Mucosa of rectum (tissue), 2 donors: Measurements from ENCODE around the gene SLC30A3.

Source experiments
- H3K27ac ChIP-seq, 2 donors: one replicate each; pipeline ENCODE4 v1.7.0; 2013; ENCODE audit warnings: inconsistent platforms in 2 of 2, low read depth in 2 of 2, low read length in 2 of 2
- H3K27me3 ChIP-seq, 2 donors: one replicate each; pipeline ENCODE4 v1.7.0; 2013; ENCODE audit warnings: low read length in 2 of 2; ENCODE audit not compliant: control insufficient read depth in 2 of 2, insufficient read depth in 2 of 2
- H3K36me3 ChIP-seq, 2 donors: one replicate each; pipeline ENCODE4 v1.7.0; 2013; ENCODE audit warnings: low read length in 2 of 2; ENCODE audit not compliant: control insufficient read depth in 2 of 2, insufficient read depth in 2 of 2
- H3K4me1 ChIP-seq, 2 donors: one replicate each; pipeline ENCODE4 v1.7.0; 2013; ENCODE audit warnings: low read length in 2 of 2, mild to moderate bottlenecking in 1 of 2; ENCODE audit not compliant: control insufficient read depth in 2 of 2, insufficient read depth in 2 of 2
- H3K4me3 ChIP-seq, 2 donors: one replicate each; pipeline ENCODE4 v1.7.0; 2013; ENCODE audit warnings: low read length in 2 of 2
- H3K9ac ChIP-seq, 2 donors: one replicate each; pipeline ENCODE4 v1.7.0; 2013; ENCODE audit warnings: low read length in 2 of 2, low read depth in 1 of 2, mild to moderate bottlenecking in 1 of 2
- H3K9me3 ChIP-seq, 2 donors: one replicate each; pipeline ENCODE4 v1.7.0; 2013; ENCODE audit warnings: low read length in 2 of 2; ENCODE audit not compliant: control insufficient read depth in 2 of 2
- donor health status: healthy.
- donor health status: Normal muscosa, but diverticular disease.

Gene SLC30A3

GRCh38 chr2:27211241-27211942 lies 51.5 kb downstream of the SLC30A3 start:
- peaks cover 14 to 16% of the 10 kb centered on the region in 2 donors for H3K4me1 ChIP-seq
- H3K4me3 ChIP-seq, result peak overlapping the region; percentile 91 to 93
- peaks cover 3 to 27% of the 10 kb centered on the region in 2 donors for H3K36me3 ChIP-seq
- H3K9me3 ChIP-seq, result no peaks in the 10 kb centered on the region
- H3K9ac ChIP-seq, result peak overlapping the region; percentile 66 to 70
- H3K27ac ChIP-seq, result peak overlapping the region; percentile 98
- H3K27me3 ChIP-seq, result no peaks in the 10 kb centered on the region

GRCh38 chr2:27209621-27210401 lies 53.0 kb downstream of the SLC30A3 start:
- no peaks in the 10 kb centered on the region for H3K27me3 ChIP-seq
- H3K36me3 ChIP-seq, result peaks cover 5 to 31% of the 10 kb centered on the region in 2 donors
- H3K4me3 ChIP-seq, result no peak overlapping the region
- no peaks in the 10 kb centered on the region for H3K9me3 ChIP-seq
- peaks cover 14 to 16% of the 10 kb centered on the region in 2 donors for H3K4me1 ChIP-seq
- H3K27ac ChIP-seq, result no peak overlapping the region
- no peak overlapping the region for H3K9ac ChIP-seq

GRCh38 chr2:27208486-27209050 lies 54.3 kb downstream of the SLC30A3 start:
- no peaks in the 10 kb centered on the region for H3K9me3 ChIP-seq
- peaks cover 14 to 41% of the 10 kb centered on the region in 2 donors for H3K36me3 ChIP-seq
- peaks cover 14 to 16% of the 10 kb centered on the region in 2 donors for H3K4me1 ChIP-seq
- no peaks in the 10 kb centered on the region for H3K27me3 ChIP-seq
- H3K4me3 ChIP-seq, result no peak overlapping the region
- H3K27ac ChIP-seq, result no peak overlapping the region
- no peak overlapping the region for H3K9ac ChIP-seq

- Histone ChIP-seq H3K27ac (no peak overlapping the region), H3K9me3 (no peaks in the 10 kb centered on the region), H3K27me3 (no peaks in the 10 kb centered on the region), H3K4me1 (peaks cover 7 to 11% of the 10 kb centered on the region in 2 donors), H3K36me3 (peaks cover 20 to 55% of the 10 kb centered on the region in 2 donors), H3K4me3 (no peak overlapping the region), H3K9ac (no peak overlapping the region)
Observed at GRCh38 chr2:27206346-27206745, 56.5 kb downstream of the SLC30A3 start.

GRCh38 chr2:27205206-27205605 lies 57.6 kb downstream of the SLC30A3 start:
- Histone ChIP-seq H3K27me3 (no peaks in the 10 kb centered on the region), H3K9ac (no peak overlapping the region), H3K4me3 (no peak overlapping the region), H3K27ac (no peak overlapping the region), H3K9me3 (no peaks in the 10 kb centered on the region), H3K4me1 (peaks cover 3 to 7% of the 10 kb centered on the region in 2 donors), H3K36me3 (peaks cover 24 to 58% of the 10 kb centered on the region in 2 donors)

GRCh38 chr2:27204566-27204965 lies 58.3 kb downstream of the SLC30A3 start:
- H3K36me3 ChIP-seq, result peaks cover 25 to 59% of the 10 kb centered on the region in 2 donors
- no peaks in the 10 kb centered on the region for H3K9me3 ChIP-seq
- no peak overlapping the region for H3K4me3 ChIP-seq
- no peak overlapping the region for H3K9ac ChIP-seq
- no peaks in the 10 kb centered on the region for H3K27me3 ChIP-seq
- H3K4me1 ChIP-seq, result peaks cover 0 to 2% of the 10 kb centered on the region in 2 donors
- no peak overlapping the region for H3K27ac ChIP-seq

GRCh38 chr2:27203741-27204140 lies 59.1 kb downstream of the SLC30A3 start:
- Histone ChIP-seq H3K4me3 (no peak overlapping the region), H3K9me3 (no peaks in the 10 kb centered on the region), H3K27ac (no peak overlapping the region), H3K36me3 (peaks cover 25 to 56% of the 10 kb centered on the region in 2 donors), H3K4me1 (no peaks in the 10 kb centered on the region), H3K27me3 (no peaks in the 10 kb centered on the region), H3K9ac (no peak overlapping the region)
